Measurements from ENCODE around the gene GAD1.
A peak's percentile ranks its signal among the peaks of the same experiment; 100 is the strongest.

GAD1 gene

DNA sequence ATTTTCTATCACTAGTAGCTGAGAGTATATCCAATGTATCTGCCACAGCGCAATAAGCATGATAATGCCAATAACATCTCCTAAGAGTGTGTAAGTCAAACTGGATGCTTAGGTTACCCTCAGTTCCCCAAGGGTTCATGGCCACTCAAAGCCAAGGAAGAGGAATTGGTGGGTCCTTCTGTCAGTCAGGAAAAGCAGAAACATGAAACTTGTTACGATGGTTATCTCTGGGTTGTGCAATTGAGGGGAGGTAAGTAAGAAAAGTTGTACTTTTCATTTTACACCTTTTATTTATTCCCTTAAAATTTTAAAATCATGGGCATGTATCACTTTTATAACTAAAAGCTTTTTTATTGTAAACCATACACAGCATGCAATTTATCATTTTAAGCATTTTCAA is 10.1 kb upstream of the GAD1 start:
- H3K4me3 ChIP-seq (ENCODE audit: low read depth, low read length), result no peak overlapping the region
- no peaks in the 10 kb centered on the region for H3K36me3 ChIP-seq (replicated peaks)
- H3K27me3 ChIP-seq (replicated peaks), result no peaks in the 10 kb centered on the region
- no peak overlapping the region for H3K27ac ChIP-seq
- DNase-seq, result no peak
- TF ChIP-seq, protein P1, sequence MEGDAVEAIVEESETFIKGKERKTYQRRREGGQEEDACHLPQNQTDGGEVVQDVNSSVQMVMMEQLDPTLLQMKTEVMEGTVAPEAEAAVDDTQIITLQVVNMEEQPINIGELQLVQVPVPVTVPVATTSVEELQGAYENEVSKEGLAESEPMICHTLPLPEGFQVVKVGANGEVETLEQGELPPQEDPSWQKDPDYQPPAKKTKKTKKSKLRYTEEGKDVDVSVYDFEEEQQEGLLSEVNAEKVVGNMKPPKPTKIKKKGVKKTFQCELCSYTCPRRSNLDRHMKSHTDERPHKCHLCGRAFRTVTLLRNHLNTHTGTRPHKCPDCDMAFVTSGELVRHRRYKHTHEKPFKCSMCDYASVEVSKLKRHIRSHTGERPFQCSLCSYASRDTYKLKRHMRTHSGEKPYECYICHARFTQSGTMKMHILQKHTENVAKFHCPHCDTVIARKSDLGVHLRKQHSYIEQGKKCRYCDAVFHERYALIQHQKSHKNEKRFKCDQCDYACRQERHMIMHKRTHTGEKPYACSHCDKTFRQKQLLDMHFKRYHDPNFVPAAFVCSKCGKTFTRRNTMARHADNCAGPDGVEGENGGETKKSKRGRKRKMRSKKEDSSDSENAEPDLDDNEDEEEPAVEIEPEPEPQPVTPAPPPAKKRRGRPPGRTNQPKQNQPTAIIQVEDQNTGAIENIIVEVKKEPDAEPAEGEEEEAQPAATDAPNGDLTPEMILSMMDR (IDR thresholded peaks at IDR 0.05; ENCODE audit: low read depth, low read length, missing control alignments), result no peak
- in situ Hi-C loops (cut with HindIII; ENCODE audit: low pct_ligation_motif_present, low sequenced_read_pairs), result loop anchor here (25.0 kb wide), 1 partner anchor 394 kb away; no protein-coding TSS in a partner anchor

DNA sequence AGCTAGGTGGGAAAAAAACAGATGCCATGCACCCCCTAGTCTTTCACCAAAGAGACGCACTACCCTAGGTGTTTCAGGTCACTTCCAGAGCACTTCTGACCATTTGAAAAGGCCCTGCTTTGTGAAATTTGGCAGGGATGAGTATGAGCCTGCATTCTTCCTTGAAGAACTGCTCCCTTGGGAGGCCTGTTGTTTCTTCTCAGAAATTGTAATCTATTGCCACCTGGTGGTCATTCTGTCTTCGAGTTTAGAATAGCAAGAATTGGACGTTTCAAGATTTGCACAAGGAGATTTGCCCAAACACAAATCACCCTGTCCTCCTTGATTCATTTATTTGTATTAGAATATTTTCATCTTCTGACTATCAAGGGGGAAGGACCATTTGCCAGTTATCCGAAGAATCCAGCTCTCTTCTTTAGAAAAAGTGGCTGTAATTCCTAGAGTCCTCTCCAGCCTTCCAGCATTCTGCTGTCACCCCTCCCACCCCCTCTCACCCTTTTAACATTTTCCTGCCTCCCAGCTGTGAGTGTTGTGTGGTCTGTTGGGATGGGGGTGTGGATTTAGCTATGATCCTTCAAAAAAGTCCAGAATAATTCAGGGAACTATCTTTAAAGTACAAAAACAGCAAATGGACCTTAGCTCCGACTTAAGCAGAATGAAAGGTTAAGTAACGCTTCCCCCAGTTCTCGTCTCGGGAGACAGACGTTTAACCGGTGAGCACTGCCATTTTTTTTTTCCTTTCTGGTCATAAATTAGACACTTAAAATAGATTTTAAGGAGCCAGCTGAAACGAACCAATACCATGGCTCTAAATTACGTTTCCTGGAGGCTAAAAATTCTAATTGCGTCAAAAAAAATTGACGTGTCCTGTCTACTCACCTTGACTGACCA is 3.7 kb upstream of the GAD1 start:
- no peak overlapping the region for H3K4me3 ChIP-seq (ENCODE audit: low read depth, low read length)
- H3K27ac ChIP-seq, result no peak overlapping the region
- TF ChIP-seq, protein P1 (IDR thresholded peaks at IDR 0.05; ENCODE audit: low read depth, low read length, missing control alignments), result peak; percentile 61
- peak; percentile 81 for DNase-seq
- no peaks in the 10 kb centered on the region for H3K36me3 ChIP-seq (replicated peaks)
- in situ Hi-C loops (cut with HindIII; ENCODE audit: low pct_ligation_motif_present, low sequenced_read_pairs), result loop anchor here (25.0 kb wide), 1 partner anchor 401 kb away; no protein-coding TSS in a partner anchor
- peaks cover 42% of the 10 kb centered on the region for H3K27me3 ChIP-seq (replicated peaks)

DNA sequence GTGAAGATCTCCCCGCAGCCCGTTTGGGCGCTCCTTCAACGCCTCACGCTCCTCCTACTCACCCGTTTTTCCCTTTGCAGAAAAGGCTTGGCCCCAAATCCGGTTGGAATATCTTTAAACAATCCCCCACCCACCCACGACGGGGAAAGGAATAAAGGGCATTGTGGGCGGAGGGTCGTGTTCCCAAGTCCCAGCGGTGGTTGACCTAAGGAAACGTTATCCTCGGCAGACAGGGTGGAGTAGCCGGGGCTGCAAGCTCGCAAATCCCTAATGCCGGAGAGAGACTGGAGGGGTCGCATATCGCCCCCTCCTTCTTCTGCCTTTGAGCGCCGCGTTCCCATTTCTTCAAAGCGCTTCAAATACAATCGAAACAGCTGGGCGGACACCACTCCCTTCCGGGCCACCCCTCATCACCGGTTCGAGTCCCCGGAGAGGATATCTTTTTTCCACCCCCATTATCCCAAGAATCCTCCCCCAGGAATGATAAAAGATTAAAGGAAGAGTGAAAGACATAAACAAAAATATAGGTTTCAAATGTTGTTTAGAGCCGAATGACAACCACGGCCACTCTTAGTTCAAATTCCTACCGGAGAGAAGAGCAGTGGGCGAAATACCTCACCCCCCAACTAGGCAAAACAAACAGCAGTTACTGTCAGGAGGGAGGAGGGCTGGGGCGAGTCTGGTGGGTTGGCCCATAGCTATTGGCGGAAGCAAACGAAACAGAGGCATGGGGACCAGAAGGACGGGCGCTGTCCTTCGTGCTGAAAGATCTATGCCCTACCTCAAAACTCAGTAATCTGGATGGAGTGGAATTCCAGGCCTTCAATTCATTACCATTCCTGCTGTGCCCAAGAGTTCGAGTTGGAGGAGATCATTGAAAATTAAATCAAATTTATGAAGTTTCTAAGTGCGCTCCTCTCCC is 2.8 kb upstream of the GAD1 start:
- Histone ChIP-seq H3K27me3 (replicated peaks) (peaks cover 50% of the 10 kb centered on the region), H3K36me3 (replicated peaks) (no peaks in the 10 kb centered on the region), H3K27ac (no peak overlapping the region), H3K4me3 (ENCODE audit: low read depth, low read length) (no peak overlapping the region)
- TF ChIP-seq, protein P1 (IDR thresholded peaks at IDR 0.05; ENCODE audit: low read depth, low read length, missing control alignments), result no peak
- DNase-seq, result peak; percentile 36
- in situ Hi-C loops (cut with HindIII; ENCODE audit: low pct_ligation_motif_present, low sequenced_read_pairs), result loop anchor here (25.0 kb wide), 1 partner anchor 402 kb away; no protein-coding TSS in a partner anchor

DNA sequence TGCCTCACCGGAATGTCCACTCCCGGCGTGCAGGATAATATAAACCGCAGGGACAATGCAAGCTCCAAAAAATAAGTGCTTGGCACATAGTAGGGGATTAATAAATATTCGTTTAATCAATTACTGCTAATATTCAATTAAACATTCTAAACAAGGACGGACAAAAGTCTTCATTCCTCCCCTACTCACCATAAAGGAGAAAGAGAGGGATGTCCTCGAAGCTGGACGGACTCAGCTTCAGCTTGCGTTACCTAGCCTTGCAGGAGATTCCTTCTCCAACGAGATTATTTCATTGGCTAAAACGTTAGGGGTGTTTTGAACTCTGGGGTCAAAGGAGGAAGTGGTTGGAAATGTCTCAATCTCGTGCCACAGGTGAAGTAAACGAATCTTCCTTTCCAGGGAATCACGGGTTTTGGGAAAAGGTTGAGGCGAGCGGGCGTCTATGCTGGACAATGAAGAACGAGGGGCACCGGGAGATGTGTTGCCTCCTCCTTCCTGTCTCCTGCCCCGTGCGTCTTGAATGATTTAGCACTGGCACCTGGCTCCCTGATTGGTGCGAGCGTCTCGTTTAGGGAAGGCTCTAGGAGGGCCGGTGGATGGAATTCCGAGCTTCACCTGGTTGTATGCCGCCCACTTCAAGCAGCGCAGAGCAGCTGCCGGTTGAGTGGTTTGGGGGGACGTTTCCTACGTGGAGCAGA is 2.0 kb upstream of the GAD1 start:
- in situ Hi-C loops (cut with HindIII; ENCODE audit: low pct_ligation_motif_present, low sequenced_read_pairs), result loop anchor here (25.0 kb wide), 1 partner anchor 402 kb away; no protein-coding TSS in a partner anchor
- Histone ChIP-seq H3K27me3 (replicated peaks) (peaks cover 58% of the 10 kb centered on the region), H3K4me3 (ENCODE audit: low read depth, low read length) (no peak overlapping the region), H3K36me3 (replicated peaks) (no peaks in the 10 kb centered on the region), H3K27ac (no peak overlapping the region)
- DNase-seq, result no peak
- TF ChIP-seq, protein P1 (IDR thresholded peaks at IDR 0.05; ENCODE audit: low read depth, low read length, missing control alignments), result no peak

DNA sequence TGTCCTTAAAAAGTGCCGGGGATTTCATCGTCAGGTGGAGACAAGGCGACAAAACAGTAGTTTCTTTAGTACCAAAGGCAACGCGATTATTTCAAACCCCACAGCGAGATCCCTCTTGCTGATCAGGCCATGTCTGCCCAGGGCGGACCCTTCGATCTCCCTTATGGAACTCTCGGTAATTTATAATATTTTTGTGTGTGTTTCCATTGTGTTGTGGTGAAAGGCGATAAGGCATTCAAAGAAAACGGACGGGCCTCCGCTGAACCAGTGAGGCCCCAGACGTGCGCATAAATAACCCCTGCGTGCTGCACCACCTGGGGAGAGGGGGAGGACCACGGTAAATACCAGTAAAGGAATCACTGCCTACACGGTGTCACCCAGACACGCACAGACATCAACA is 1.4 kb upstream of the GAD1 start:
- no peak for DNase-seq
- Histone ChIP-seq H3K27me3 (replicated peaks) (peaks cover 64% of the 10 kb centered on the region), H3K4me3 (ENCODE audit: low read depth, low read length) (no peak overlapping the region), H3K36me3 (replicated peaks) (no peaks in the 10 kb centered on the region), H3K27ac (no peak overlapping the region)
- TF ChIP-seq, protein P1 (IDR thresholded peaks at IDR 0.05; ENCODE audit: low read depth, low read length, missing control alignments), result no peak
- in situ Hi-C loops (cut with HindIII; ENCODE audit: low pct_ligation_motif_present, low sequenced_read_pairs), result loop anchor here (25.0 kb wide), 1 partner anchor 403 kb away; no protein-coding TSS in a partner anchor

Data from brain microvascular endothelial cell (primary cell).